GM12891 (cell line): ENCODE results near the gene IER5L.

ENCODE experiments used
- DNase-seq: peaks from one replicate; pipeline ENCODE4 v3.0.0; 2011; ENCODE audit warnings: low spot score; ENCODE audit not compliant: insufficient read length
- FAIRE-seq: peaks from 2 replicates; lab custom pipeline; 2011; peaks lifted over from hg19 to GRCh38; lab: Jason Lieb, UNC
- PAX5 ChIP-seq: IDR thresholded peaks from 2 replicates; pipeline ENCODE4 v1.6.1; 2011; ENCODE audit warnings: low read length, moderate library complexity, mild to moderate bottlenecking; ENCODE audit not compliant: insufficient read depth, severe bottlenecking
- POLR2A ChIP-seq: IDR thresholded peaks from 2 replicates; pipeline ENCODE4 v1.6.1; 2011; ENCODE audit warnings: low read depth, low read length, control low read depth
- POLR2AphosphoS5 ChIP-seq: IDR thresholded peaks from 2 replicates; pipeline ENCODE4 v1.6.1; 2011; ENCODE audit warnings: low read depth, low read length, control low read depth
- POU2F2 ChIP-seq: IDR thresholded peaks from 2 replicates; pipeline ENCODE4 v1.6.1; 2011; ENCODE audit warnings: low read depth, mild to moderate bottlenecking, control low read depth, low read length, moderate library complexity
- SPI1 ChIP-seq: IDR thresholded peaks from 2 replicates; pipeline ENCODE4 v1.6.1; 2011; ENCODE audit warnings: low read depth, low read length, control low read depth
- TAF1 ChIP-seq: IDR thresholded peaks from 2 replicates; pipeline ENCODE4 v1.6.1; 2011; ENCODE audit warnings: low read depth, low read length, control low read depth

Gene IER5L

DNA sequence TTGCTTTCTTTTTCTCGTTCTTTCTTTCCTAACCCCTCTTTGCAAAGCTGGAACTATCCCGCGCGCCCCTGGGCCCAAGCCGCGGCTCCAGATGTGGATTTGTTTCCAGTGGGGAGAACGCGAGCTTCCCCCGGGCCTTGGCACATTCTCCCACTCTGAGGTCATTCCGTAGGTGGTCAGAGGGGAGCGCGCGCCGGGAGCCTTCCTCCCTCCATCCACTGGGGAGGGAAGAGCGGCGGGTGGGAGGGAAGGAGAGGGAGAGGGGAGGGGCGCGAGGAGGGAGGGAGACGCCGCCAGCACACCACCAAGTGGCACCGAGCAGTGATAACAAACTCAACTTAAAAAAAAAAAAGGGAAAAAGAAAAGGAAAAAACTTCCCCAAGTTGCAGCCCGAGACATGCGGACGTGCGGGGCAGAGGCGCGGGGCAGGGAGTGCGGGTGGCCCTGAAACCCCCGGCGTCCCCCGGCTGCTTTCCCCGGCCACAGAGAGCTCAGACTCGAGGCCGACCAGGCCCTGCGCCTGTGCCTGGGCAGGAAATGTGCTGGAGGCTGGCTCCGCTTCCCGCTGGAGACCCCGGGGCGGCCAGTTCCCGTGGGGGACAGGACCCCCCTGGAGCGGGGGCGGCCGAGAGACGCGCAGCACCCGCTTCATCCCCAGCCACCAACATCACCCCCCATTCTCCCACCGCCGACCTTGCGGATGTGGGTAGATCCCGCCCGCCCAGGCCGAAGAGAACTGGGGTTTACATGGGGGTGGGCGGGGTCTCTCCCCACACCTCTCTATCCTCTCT is 3.1 kb downstream of the IER5L start:
- TF ChIP-seq TAF1 (no peak), PAX5 (no peak), POU2F2 (no peak), POLR2AphosphoS5 (no peak), POLR2A (no peak), SPI1 (no peak)
- FAIRE-seq (no peak), DNase-seq (no peak)

DNA sequence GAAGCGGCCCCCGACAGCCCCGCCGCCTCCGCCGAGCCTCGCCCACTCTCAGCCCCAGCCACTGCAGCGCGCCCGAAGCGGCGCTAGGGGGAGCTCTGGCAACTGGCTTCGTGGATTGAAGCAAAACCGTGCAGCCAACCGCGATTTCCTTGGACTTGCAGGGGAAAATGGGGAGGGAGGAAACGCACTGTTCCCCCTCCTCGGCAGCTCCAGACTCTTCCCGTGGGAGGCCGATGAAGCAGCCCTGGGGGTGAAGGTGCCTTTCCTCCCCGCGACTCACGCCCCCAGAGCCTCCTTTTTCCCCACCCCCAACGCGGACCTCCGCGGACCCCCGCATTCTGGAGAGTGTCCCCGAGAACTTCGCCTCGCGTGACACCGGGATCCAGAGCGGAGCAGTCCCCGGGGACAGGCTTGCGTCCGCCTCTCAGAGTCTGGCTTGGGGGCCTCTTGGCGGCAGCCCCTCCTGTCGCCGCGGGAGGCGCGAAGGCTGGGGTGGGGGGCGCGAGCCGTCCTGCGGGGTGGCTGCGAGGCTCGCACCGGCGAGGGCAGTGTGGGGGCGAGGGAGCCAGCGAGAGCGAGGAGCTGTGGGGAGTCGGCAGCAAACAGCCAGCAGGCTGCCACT is 3.8 kb downstream of the IER5L start:
- TF ChIP-seq POLR2A (no peak), POU2F2 (0 out of 2 replicates have a peak, but pooled peaks have one; percentile 55), PAX5 (peak; percentile 37)
- FAIRE-seq (peak; percentile 82), DNase-seq (peak; percentile 87)

DNA sequence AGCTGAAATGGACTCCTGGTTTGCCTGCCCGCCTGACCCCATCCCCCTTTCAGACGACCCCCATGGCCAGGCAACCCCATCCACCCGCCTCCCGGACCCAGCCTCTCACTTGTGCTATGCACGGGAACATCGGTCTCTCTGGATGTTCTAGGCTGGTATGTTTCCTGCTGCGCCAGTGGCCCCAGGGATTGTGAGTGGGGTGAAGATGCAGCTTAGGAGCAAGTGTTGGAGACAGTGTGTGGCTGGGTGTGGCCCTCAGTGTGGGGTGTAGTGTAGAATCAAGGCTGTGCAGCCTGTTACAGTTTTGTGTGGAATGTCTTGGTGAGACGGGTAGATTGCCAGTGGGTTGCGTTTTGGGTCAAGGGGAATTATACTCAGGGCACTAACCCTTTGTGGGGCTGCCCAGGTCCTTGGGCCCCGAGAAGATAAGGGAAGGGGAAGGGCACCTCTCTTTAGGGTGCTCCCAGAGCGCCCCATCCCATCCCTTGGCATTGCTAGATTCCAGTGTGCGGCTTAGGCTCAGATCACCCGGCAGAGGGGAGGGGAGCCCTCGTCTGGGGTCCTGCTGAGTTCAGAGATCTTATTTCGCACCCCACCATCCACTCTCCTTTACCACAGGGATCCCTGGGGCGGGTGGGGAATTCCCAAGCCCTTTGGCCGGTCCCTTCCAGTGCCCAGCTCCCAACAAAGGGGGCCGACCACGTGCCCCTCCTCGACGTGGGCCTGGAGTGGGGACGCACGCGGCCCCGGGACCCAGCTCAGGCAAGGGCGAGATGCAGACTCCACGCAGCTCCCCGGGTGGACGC is 4.6 kb downstream of the IER5L start:
- no peak for TF ChIP-seq POLR2AphosphoS5
- no peak for TF ChIP-seq PAX5
- TF ChIP-seq TAF1, result no peak
- no peak for TF ChIP-seq POU2F2
- TF ChIP-seq SPI1, result no peak
- no peak for TF ChIP-seq POLR2A
- FAIRE-seq, result no peak
- no peak for DNase-seq

DNA sequence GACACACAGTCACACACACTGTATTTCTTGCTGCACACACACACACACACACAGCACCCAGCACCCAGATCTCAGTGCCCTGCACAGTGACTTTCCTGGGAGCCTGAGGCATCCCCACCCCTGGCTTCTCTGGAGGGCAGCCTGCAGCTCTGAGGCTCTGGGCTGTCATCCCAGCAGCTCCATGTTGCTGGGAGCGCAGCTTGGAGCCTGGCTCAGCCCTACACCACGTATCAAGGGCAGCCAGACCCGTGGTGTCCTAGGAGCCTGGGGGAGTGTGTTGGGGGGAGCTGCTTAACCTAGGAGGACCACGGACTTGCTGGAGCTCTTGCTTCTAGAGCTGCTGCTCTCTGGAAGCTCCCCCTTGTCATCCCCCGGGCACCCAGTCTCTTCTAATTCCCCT is 5.2 kb downstream of the IER5L start:
- DNase-seq (no peak), FAIRE-seq (no peak)
- TF ChIP-seq PAX5, result no peak
- no peak for TF ChIP-seq POLR2AphosphoS5
- TF ChIP-seq POLR2A, result no peak

DNA sequence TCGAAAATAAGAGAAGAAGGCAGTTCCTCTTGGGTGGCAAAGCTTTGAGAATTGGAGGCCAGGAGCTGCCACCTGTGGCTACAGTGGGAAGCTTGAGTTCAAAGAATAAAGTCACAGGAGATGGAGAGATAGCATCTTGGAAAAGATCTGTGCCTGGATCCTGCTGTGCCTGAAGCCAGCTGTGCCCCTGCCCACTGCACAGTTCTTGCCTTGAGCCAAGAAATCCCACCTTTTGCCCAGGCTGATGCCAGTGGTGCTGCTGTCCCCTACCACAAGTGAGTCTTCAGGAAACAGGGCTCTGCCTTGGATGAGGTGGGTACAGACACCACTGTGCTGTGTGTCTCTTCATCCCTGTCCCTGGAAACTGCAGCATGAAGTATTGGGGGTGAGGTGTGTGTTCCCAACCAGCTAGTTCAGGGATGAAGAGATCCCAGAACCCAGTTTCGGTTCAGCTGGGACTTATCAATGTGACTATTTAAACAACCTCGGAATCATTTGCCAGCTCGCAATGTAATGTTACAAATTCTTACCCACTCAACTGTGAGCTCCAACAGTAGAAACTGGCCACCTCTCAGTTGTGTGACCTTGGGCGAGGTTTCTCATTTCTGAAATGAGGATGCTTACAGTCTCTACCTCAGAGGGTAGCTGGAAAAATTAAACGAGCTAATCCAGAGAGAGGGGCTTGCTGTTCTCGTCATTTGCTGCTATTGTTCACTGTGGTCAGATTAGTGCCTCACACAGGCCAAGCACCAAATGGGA is 5.9 kb downstream of the IER5L start:
- DNase-seq (no peak), FAIRE-seq (no peak)
- TF ChIP-seq POU2F2, result no peak
- TF ChIP-seq POLR2A, result no peak
- TF ChIP-seq PAX5, result no peak
- TF ChIP-seq SPI1, result no peak
- no peak for TF ChIP-seq POLR2AphosphoS5
- no peak for TF ChIP-seq TAF1

DNA sequence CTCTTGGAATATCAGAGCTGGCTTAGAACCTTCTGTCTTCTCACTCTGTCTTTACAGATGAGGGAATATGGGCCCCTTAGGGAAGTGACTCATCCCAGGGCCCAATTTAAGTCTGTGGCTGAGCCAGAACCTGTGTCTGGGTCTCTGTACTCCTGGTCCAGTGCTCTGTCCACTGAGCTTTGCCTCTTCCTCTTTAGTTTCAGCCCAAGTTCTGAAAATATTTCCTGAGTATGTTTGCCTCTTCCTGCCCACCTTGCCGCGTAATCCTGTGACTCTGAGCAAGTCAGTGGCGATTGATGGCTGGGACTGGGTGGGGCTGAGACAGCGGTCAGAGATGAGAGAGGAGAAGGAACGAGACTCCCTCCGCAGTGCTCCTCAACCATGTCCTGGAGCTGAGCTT is 7.8 kb downstream of the IER5L start:
- FAIRE-seq (no peak), DNase-seq (no peak)
- TF ChIP-seq POLR2A (no peak), TAF1 (no peak), SPI1 (0 out of 2 replicates have a peak, but pooled peaks have one; percentile 5), PAX5 (no peak), POLR2AphosphoS5 (no peak)

DNA sequence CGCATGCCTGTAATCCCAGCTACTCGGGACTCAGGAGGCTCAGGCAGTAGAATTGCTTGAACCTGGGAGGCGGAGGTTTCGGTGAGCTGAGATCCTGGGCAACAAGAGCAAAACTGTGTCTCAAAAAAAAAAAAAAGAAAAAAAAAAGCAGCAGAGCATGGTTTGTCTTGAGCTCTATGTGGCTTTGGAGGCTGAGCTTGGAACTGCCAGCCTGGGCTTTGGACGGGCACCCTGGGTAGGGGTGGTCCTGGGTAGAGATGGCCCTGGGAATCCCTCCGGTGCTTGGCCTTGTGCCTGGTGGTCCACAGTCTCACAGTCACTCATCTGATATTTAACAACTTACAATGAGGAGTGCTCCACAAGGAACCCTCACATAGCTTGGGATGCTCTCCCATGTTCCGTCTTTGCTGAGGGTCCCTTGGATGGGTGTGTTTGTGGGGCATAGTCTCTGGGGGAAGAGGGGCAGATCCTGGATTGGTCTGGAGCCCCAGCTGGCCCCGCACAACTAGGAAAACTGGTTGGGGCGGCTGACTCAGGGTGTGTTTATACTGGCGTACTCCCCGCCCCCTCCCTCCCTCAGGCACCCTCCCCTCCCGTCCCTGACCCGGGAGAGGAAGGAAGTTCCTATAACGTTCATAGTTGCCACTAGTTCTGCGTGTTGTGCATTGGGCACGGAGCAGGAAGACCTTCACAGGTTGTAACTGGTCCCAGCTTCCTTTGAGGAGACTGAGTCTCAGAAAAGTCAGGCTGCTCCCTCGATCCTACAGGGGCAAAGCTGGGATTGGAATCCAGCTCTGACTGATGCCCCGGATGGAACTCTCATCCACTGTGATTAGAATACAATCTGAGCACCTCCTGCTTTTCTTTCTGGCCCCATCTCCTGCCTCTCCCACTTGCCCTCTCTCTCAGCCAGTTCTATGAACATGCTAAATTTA is 11.2 kb downstream of the IER5L start:
- TF ChIP-seq POU2F2 (no peak), POLR2AphosphoS5 (no peak), PAX5 (no peak), POLR2A (no peak), SPI1 (no peak), TAF1 (no peak)
- FAIRE-seq, result no peak
- DNase-seq, result no peak

DNA sequence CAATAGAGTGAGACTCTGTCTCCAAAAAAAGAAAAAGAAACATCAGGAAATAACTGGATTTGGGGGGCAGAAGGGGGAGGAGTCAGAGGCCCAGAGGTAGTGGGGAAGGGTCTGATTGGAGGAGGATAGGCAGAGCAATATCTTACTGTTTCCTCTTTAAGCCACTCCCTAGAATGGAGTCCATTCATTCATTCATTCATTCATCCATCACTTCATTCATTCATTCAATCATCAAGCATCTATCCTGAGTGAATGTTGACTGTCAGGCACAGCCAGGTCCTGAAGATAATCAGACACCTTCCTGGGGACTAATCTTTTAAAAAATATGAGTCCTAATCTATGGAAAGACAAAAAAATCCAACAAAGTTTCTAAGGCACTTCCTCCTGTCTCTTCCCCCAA is 12.9 kb downstream of the IER5L start:
- TF ChIP-seq PAX5, result no peak
- TF ChIP-seq TAF1, result no peak
- no peak for TF ChIP-seq POLR2A
- TF ChIP-seq POLR2AphosphoS5, result no peak
- no peak for TF ChIP-seq SPI1
- TF ChIP-seq POU2F2, result no peak
- FAIRE-seq (no peak), DNase-seq (no peak)
